HepG2 (cell line): ENCODE measurements around the gene PLLP. TPM values are rescaled to one million over a fixed set of nuclear protein-coding genes. Genes with fewer than 3 reads are reported as not detected.

Source experiments
- ATAC-seq: fragments of 200-7000 bp; cut with Tn5 transposase; 3 replicates; pipeline ENCODE4 v1.9.1; 2020; ENCODE audit warnings: mild to moderate bottlenecking, moderate library complexity
- BruUV-seq: library from RNA; stranded (reverse); fragments of 400-500 nt; replicated peaks from 2 replicates; lab custom pipeline; 2021; lab: Mats Ljungman, UMichigan
- CTCF ChIA-PET: fragments of 300-600 bp; formaldehyde crosslinking; extraction: SDS; loops from one replicate; lab custom pipeline; 2021; ENCODE audit warnings: low total read pairs, inconsistent platforms, low intra/inter-chr PET ratio; lab: Yijun Ruan, JAX
- POLR2A ChIA-PET: fragments of 350-600 bp; sonication (Branson Sonifier 250); formaldehyde crosslinking; loops from one replicate; lab custom pipeline; 2020; ENCODE audit warnings: antibody characterized with exemption, inconsistent platforms; lab: Yijun Ruan, JAX
- DNase-seq: peaks from one replicate; pipeline ENCODE4 v3.0.0-alpha.2; 2015; ENCODE audit warnings: low spot score
- FAIRE-seq: peaks from 3 replicates; lab custom pipeline; 2011; peaks lifted over from hg19 to GRCh38; lab: Jason Lieb, UNC
- H2AFZ ChIP-seq: one replicate; pipeline ENCODE4 v1.6.1; 2011; ENCODE audit warnings: low read length, inconsistent platforms
- H3K27ac ChIP-seq: fragments of 300-600 bp; 3 replicates; pipeline ENCODE4 v1.8.0; 2011; ENCODE audit warnings: mixed run types, mild to moderate bottlenecking, mixed read lengths, low read length, inconsistent platforms; ENCODE audit not compliant: insufficient read depth; ENCODE audit errors: extremely low read length
- H3K27me3 ChIP-seq, 2 experiments: fragments of 200-600 bp in 1 of 2; 2 replicates in 1 of 2; 3 replicates in 1 of 2; pipeline versions ENCODE4 v1.6.0 to v1.8.0; 2011; ENCODE audit warnings: low read length in 2 of 2, mild to moderate bottlenecking in 2 of 2, moderate library complexity in 2 of 2, inconsistent platforms in 1 of 2; ENCODE audit not compliant: insufficient read depth in 2 of 2, control insufficient read depth in 1 of 2
- H3K36me3 ChIP-seq, 2 experiments: fragments of 200-600 bp in 1 of 2; replicated peaks in 1 of 2; 2 replicates in 1 of 2; 3 replicates in 1 of 2; pipeline versions ENCODE4 v1.5.1 to v1.8.0; 2011; ENCODE audit warnings: low read length in 2 of 2, inconsistent platforms in 1 of 2; ENCODE audit not compliant: insufficient read depth in 2 of 2, control insufficient read depth in 1 of 2
- H3K4me1 ChIP-seq: 2 replicates; pipeline ENCODE4 v1.5.1; 2012; ENCODE audit warnings: low read length, inconsistent platforms; ENCODE audit not compliant: insufficient read depth
- H3K4me2 ChIP-seq: 2 replicates; pipeline ENCODE4 v1.6.0; 2011; ENCODE audit warnings: low read depth, low read length, inconsistent platforms
- H3K4me3 ChIP-seq, 3 experiments: fragments of 200-600 bp in 1 of 3; sonication (generic), shearing (Covaris generic) in 1 of 3; replicated peaks in 1 of 3; 2 replicates each; pipeline ENCODE4 v1.5.1; 2011 to 2016; ENCODE audit warnings: low read length in 3 of 3, inconsistent platforms in 2 of 3, low read depth in 2 of 3, mild to moderate bottlenecking in 2 of 3, control low read depth in 1 of 3, mixed read lengths in 1 of 3; ENCODE audit not compliant: insufficient read depth in 1 of 3
- H3K79me2 ChIP-seq: one replicate; pipeline ENCODE4 v1.6.1; 2011; ENCODE audit warnings: low read length, inconsistent platforms; ENCODE audit not compliant: insufficient read depth
- H3K9ac ChIP-seq: 2 replicates; pipeline ENCODE4 v1.6.0; 2011; ENCODE audit warnings: mild to moderate bottlenecking, low read depth, low read length, inconsistent platforms; ENCODE audit not compliant: insufficient read depth
- H3K9me3 ChIP-seq: 2 replicates; pipeline ENCODE4 v1.5.1; 2012; ENCODE audit warnings: mild to moderate bottlenecking, low read length
- H4K20me1 ChIP-seq: 2 replicates; pipeline ENCODE4 v1.6.0; 2011; ENCODE audit warnings: inconsistent platforms, mild to moderate bottlenecking, low read length, moderate library complexity; ENCODE audit not compliant: insufficient read depth
- ADNP ChIP-seq: sonication (generic); formaldehyde crosslinking; IDR thresholded peaks from 2 replicates; pipeline ENCODE4 v1.4.0; 2020; ENCODE audit warnings: missing genetic modification reagents
- CTCF ChIP-seq: sonication (generic); formaldehyde crosslinking; IDR thresholded peaks from 2 replicates; pipeline ENCODE4 v1.5.0; 2020; ENCODE audit warnings: mild to moderate bottlenecking, missing genetic modification reagents, moderate library complexity
- HNF4G ChIP-seq, 2 experiments: sonication (generic) in 1 of 2; formaldehyde crosslinking in 1 of 2; IDR thresholded peaks; 2 replicates each; pipeline versions ENCODE4 v1.4.0 to v1.6.1; 2011 to 2020; ENCODE audit warnings: borderline replicate concordance in 2 of 2, low read depth in 2 of 2, mild to moderate bottlenecking in 2 of 2, low read length in 1 of 2, missing genetic modification reagents in 1 of 2, moderate library complexity in 1 of 2
- NPAS2 ChIP-seq: sonication (generic); formaldehyde crosslinking; IDR thresholded peaks from 2 replicates; pipeline ENCODE4 v1.8.0; 2022; ENCODE audit warnings: mild to moderate bottlenecking, missing genetic modification reagents, borderline replicate concordance
- POLR2AphosphoS2 ChIP-seq: IDR thresholded peaks from 2 replicates; pipeline ENCODE4 v1.6.1; 2011; ENCODE audit warnings: low read depth, low read length, improper control_type of control experiment
- SOX6 ChIP-seq, 2 experiments: fragments of 450-650 bp in 1 of 2; sonication (generic) in 1 of 2; formaldehyde crosslinking in 1 of 2; IDR thresholded peaks; 2 replicates each; pipeline versions ENCODE4 v1.4.0 to v1.6.1; 2017 to 2020; ENCODE audit warnings: antibody characterized with exemption in 1 of 2, mild to moderate bottlenecking in 1 of 2, missing genetic modification reagents in 1 of 2
- ZC3H13 ChIP-seq: sonication (generic); formaldehyde crosslinking; IDR thresholded peaks from 2 replicates; pipeline ENCODE4 v1.8.1; 2023; ENCODE audit warnings: mild to moderate bottlenecking, missing genetic modification reagents, moderate library complexity
- ZNF350 ChIP-seq: sonication (generic); formaldehyde crosslinking; IDR thresholded peaks from 2 replicates; pipeline ENCODE4 v1.4.0; 2020; ENCODE audit warnings: mild to moderate bottlenecking, low read depth, missing genetic modification reagents, borderline replicate concordance
- ZNF800 ChIP-seq: sonication (generic); formaldehyde crosslinking; IDR thresholded peaks from 2 replicates; pipeline ENCODE4 v1.4.0; 2020; ENCODE audit warnings: missing genetic modification reagents
- ZNF850 ChIP-seq: sonication (generic); formaldehyde crosslinking; conservative IDR thresholded peaks from 2 replicates; pipeline ENCODE4 v1.9.0; 2021; ENCODE audit warnings: mild to moderate bottlenecking, missing genetic modification reagents
- ZSCAN12 ChIP-seq: sonication (generic); formaldehyde crosslinking; IDR thresholded peaks from 2 replicates; pipeline ENCODE4 v1.9.0; 2021; ENCODE audit warnings: mild to moderate bottlenecking, missing genetic modification reagents
- WGBS: methylation state at CpG from one replicate; pipeline ENCODE4 v1.1.6; 2017; ENCODE audit warnings: low lambda C conversion rate; 5-methylcytosine and 5-hydroxymethylcytosine counted together
- in situ Hi-C: cut with HindIII; loops from 2 replicates; pipeline ENCODE4 v1.10.0; 2017; ENCODE audit warnings: low pct_unique_long_range_greater_than_20kb; ENCODE audit not compliant: extremely low pct_ligation_motif_present
- intact Hi-C: fragments of 100-400 bp; cut with micrococcal nuclease; formaldehyde crosslinking; loops from one replicate; pipeline ENCODE4 v1.10.0; 2022; ENCODE audit not compliant: unreplicated experiment
- polyA plus RNA-seq, 8 experiments: library from polyadenylated mRNA; depleted of rRNA in 3 of 8; stranded (reverse) in 7 of 8; unstranded in 1 of 8; fragments of >200 nt; fragmentation: Illumina TruSeq in 4 of 8; extraction: Trizol in 4 of 8; gene quantifications; 2 replicates each; pipeline versions ENCODE4 v1.2.1 to v1.2.3, GENCODE V29; 2011 to 2016; ENCODE audit warnings: low read depth in 4 of 8, missing spikeins in 1 of 8, mixed read lengths in 1 of 8; ENCODE audit not compliant: insufficient read depth in 1 of 8
- total RNA-seq, 5 experiments: library from RNA; depleted of rRNA; stranded (reverse); fragments of >200 nt; fragmentation: Illumina TruSeq; extraction: Trizol; gene quantifications; 2 replicates each; pipeline ENCODE4 v1.2.3, GENCODE V29; 2016; ENCODE audit warnings: low read depth in 1 of 5
- TF ChIP-seq, protein P1 (sequence below): sonication (generic); formaldehyde crosslinking; IDR thresholded peaks from 2 replicates; pipeline ENCODE4 v1.4.0; 2020; ENCODE audit warnings: missing genetic modification reagents, borderline replicate concordance

PLLP gene
- total and polyA plus RNA-seq, 2 of the 13 experiments (the other 11 are each of a cell fraction or from before 2014, with no cell fraction given), result 60.6 to 127 TPM

DNA sequence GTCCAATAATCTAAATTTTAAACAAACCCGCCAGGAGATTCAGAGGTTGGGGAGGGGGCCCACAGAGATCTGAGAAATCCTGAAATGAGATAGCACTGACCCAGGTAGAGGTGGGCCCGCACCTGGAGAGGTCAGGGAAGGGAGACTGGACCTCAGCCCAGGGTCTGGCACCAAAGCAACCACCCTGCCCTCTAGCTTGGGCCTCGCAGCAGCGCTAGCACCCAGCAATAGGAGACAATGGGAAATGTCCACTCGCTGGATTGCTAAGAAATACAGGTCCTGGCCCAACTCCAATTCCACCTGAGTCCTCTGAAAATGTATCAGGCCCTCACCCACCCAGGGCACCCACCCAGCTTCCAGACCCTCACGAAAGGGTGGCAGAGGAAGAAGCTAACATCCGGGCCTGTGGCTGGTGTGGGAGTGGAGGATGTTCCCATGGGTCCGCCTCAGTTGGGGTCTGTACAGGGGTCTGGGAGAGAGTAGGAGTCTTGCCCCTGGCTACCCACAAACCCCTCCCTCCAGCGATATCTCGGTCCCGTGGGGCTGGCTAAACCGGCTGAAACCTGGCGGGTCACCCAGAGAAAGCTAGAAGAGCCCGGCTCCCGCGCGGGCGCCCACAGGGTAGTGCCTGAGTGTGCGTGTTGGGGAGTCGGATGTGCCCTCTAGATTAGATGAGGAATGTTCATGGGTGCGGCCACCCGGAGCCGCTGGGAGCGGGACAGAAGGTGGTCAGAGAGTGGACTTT lies 1.1 kb downstream of the PLLP start:
- ChIA-PET CTCF (no interaction called here), POLR2A (interaction anchor here (0.8 to 3.1 kb wide), 6 partner anchors 10 to 164 kb away, joined by 3 to 14 read pairs (median 6); partner anchors contain the start of genes ARL2BP and CX3CL1)
- H3K9me3 ChIP-seq, result no peaks in the 10 kb centered on the region
- H3K4me1 ChIP-seq, result peaks cover 87% of the 10 kb centered on the region
- WGBS, result 14% methylated on average over 23 of the region's 24 CpGs
- H3K36me3 ChIP-seq, result no peaks in the 10 kb centered on the region
- peaks cover 46% of the 10 kb centered on the region for H3K79me2 ChIP-seq
- peak overlapping the region; percentile 75 to 91 (median 78) for H3K4me3 ChIP-seq
- H3K9ac ChIP-seq, result peak overlapping the region; percentile 78
- H2AFZ ChIP-seq, result no peak overlapping the region
- H3K27me3 ChIP-seq, result peaks cover 0 to 4% of the 10 kb centered on the region in 2 experiments; a peak in 1 of 5 replicates
- in situ Hi-C loops (loop anchor here (5.0 kb wide), 1 partner anchor 96 kb away; the partner anchor contains the start of genes PSME3IP1 and RSPRY1), intact Hi-C loops (loop anchor here (5.0 kb wide), 2 partner anchors 96 to 201 kb away; partner anchors contain the start of genes PSME3IP1 and RSPRY1)
- H3K27ac ChIP-seq, result peak overlapping the region; percentile 76
- peak overlapping the region; percentile 89 for H3K4me2 ChIP-seq
- no peak for DNase-seq
- peak; percentile 75 for FAIRE-seq
- peak; percentile 43 for ATAC-seq
- no TSS peak for BruUV-seq
- no peaks in the 10 kb centered on the region for H4K20me1 ChIP-seq
- 0 out of 2 replicates have a peak, but pooled peaks have one; percentile 38 for TF ChIP-seq ZNF800 (CRISPR knock-in tag)
- TF ChIP-seq SOX6 (IDR thresholded peaks at IDR 0.05), result no peak
- peak; percentile 20 for TF ChIP-seq SOX6 (CRISPR knock-in tag; IDR thresholded peaks at IDR 0.05)
- TF ChIP-seq HNF4G (IDR thresholded peaks at IDR 0.05; ENCODE audit: borderline replicate concordance, low read depth, low read length), result no peak; the same call in 1 of the 2 replicates
- TF ChIP-seq HNF4G (CRISPR knock-in tag; IDR thresholded peaks at IDR 0.05; ENCODE audit: borderline replicate concordance, low read depth), result peak; percentile 48
- TF ChIP-seq ZC3H13 (CRISPR knock-in tag), result peak; percentile 10; the same call in 1 of the 2 replicates
- TF ChIP-seq ADNP, result no peak
- no peak for TF ChIP-seq POLR2AphosphoS2
- TF ChIP-seq CTCF (CRISPR knock-in tag), result peak; percentile 42
- peak; percentile 44; the same call in 1 of the 2 replicates for TF ChIP-seq ZNF350 (CRISPR knock-in tag)
- 0 out of 2 replicates have a peak, but pooled peaks have one; percentile 41 for TF ChIP-seq ZNF850
- TF ChIP-seq ZSCAN12, result peak; percentile 37; the same call in 1 of the 2 replicates
- TF ChIP-seq, protein P1, sequence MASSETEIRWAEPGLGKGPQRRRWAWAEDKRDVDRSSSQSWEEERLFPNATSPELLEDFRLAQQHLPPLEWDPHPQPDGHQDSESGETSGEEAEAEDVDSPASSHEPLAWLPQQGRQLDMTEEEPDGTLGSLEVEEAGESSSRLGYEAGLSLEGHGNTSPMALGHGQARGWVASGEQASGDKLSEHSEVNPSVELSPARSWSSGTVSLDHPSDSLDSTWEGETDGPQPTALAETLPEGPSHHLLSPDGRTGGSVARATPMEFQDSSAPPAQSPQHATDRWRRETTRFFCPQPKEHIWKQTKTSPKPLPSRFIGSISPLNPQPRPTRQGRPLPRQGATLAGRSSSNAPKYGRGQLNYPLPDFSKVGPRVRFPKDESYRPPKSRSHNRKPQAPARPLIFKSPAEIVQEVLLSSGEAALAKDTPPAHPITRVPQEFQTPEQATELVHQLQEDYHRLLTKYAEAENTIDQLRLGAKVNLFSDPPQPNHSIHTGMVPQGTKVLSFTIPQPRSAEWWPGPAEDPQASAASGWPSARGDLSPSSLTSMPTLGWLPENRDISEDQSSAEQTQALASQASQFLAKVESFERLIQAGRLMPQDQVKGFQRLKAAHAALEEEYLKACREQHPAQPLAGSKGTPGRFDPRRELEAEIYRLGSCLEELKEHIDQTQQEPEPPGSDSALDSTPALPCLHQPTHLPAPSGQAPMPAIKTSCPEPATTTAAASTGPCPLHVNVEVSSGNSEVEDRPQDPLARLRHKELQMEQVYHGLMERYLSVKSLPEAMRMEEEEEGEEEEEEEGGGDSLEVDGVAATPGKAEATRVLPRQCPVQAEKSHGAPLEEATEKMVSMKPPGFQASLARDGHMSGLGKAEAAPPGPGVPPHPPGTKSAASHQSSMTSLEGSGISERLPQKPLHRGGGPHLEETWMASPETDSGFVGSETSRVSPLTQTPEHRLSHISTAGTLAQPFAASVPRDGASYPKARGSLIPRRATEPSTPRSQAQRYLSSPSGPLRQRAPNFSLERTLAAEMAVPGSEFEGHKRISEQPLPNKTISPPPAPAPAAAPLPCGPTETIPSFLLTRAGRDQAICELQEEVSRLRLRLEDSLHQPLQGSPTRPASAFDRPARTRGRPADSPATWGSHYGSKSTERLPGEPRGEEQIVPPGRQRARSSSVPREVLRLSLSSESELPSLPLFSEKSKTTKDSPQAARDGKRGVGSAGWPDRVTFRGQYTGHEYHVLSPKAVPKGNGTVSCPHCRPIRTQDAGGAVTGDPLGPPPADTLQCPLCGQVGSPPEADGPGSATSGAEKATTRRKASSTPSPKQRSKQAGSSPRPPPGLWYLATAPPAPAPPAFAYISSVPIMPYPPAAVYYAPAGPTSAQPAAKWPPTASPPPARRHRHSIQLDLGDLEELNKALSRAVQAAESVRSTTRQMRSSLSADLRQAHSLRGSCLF (CRISPR knock-in tag), result no peak
- no peak for TF ChIP-seq NPAS2
